SK-N-SH treated with all-trans-retinoic acid at 6 μM for 48 hours (cell line): ENCODE results near the gene KCTD13.
A peak's percentile ranks its signal among the peaks of the same experiment; 100 is the strongest.

Source experiments
- ARNTL ChIP-seq: fragments of 450-650 bp; formaldehyde crosslinking; IDR thresholded peaks from 2 replicates; pipeline ENCODE4 v1.5.0; 2020; ENCODE audit warnings: low read depth, mild to moderate bottlenecking, moderate library complexity, borderline replicate concordance
- ESRRG ChIP-seq: fragments of 250-450 bp; sonication (Bioruptor Pico); IDR thresholded peaks from 2 replicates; pipeline ENCODE4 v1.6.1; 2021; ENCODE audit warnings: mild to moderate bottlenecking
- OSR1 ChIP-seq: fragments of 250-450 bp; sonication (Bioruptor Pico); IDR thresholded peaks from 2 replicates; pipeline ENCODE4 v1.8.0; 2022; ENCODE audit warnings: moderate library complexity, mild to moderate bottlenecking, inconsistent platforms
- PPARA ChIP-seq: fragments of 250-450 bp; sonication (Bioruptor Pico); IDR thresholded peaks from 2 replicates; pipeline ENCODE4 v1.5.0; 2020; ENCODE audit warnings: mild to moderate bottlenecking, borderline replicate concordance
- RARB ChIP-seq: fragments of 250-450 bp; sonication (Bioruptor Pico); IDR thresholded peaks from 2 replicates; pipeline ENCODE4 v1.8.0; 2021; ENCODE audit warnings: mild to moderate bottlenecking, moderate library complexity
- ZC3H10 ChIP-seq: fragments of 250-450 bp; sonication (Bioruptor Pico); IDR thresholded peaks from 2 replicates; pipeline ENCODE4 v1.5.1; 2021; ENCODE audit warnings: mild to moderate bottlenecking, moderate library complexity
- ZFP3 ChIP-seq: fragments of 250-450 bp; sonication (Bioruptor Pico); IDR thresholded peaks from 2 replicates; pipeline ENCODE4 v1.5.0; 2020; ENCODE audit warnings: mild to moderate bottlenecking, moderate library complexity
- ZFP30 ChIP-seq: fragments of 450-650 bp; formaldehyde crosslinking; IDR thresholded peaks from 2 replicates; pipeline ENCODE4 v1.5.0; 2022; ENCODE audit warnings: mild to moderate bottlenecking, moderate library complexity
- ZNF8 ChIP-seq: fragments of 450-650 bp; formaldehyde crosslinking; IDR thresholded peaks from 2 replicates; pipeline ENCODE4 v1.5.0; 2020; ENCODE audit warnings: mild to moderate bottlenecking, moderate library complexity
- TF ChIP-seq, protein P1 (sequence below): fragments of 250-450 bp; sonication (Bioruptor Pico); IDR thresholded peaks from 2 replicates; pipeline ENCODE4 v1.8.0; 2021; ENCODE audit warnings: low read depth, mild to moderate bottlenecking, moderate library complexity, borderline replicate concordance
- TF ChIP-seq, protein P2 (sequence below): fragments of 250-450 bp; sonication (Bioruptor Pico); IDR thresholded peaks from 2 replicates; pipeline ENCODE4 v1.5.1; 2020; ENCODE audit warnings: low read depth, mild to moderate bottlenecking, moderate library complexity
- TF ChIP-seq, protein P3 (sequence below): fragments of 250-450 bp; sonication (Bioruptor Pico); IDR thresholded peaks from 2 replicates; pipeline ENCODE4 v1.5.1; 2021; ENCODE audit warnings: mild to moderate bottlenecking, moderate library complexity
- TF ChIP-seq, protein P4 (sequence below): fragments of 250-450 bp; sonication (Bioruptor Pico); IDR thresholded peaks from 2 replicates; pipeline ENCODE4 v1.5.0; 2020; ENCODE audit warnings: mild to moderate bottlenecking, moderate library complexity
- TF ChIP-seq, protein P5 (sequence below): fragments of 250-450 bp; sonication (Bioruptor Pico); IDR thresholded peaks from 2 replicates; pipeline ENCODE4 v1.8.0; 2020; ENCODE audit warnings: mild to moderate bottlenecking, moderate library complexity, borderline replicate concordance

DNA sequence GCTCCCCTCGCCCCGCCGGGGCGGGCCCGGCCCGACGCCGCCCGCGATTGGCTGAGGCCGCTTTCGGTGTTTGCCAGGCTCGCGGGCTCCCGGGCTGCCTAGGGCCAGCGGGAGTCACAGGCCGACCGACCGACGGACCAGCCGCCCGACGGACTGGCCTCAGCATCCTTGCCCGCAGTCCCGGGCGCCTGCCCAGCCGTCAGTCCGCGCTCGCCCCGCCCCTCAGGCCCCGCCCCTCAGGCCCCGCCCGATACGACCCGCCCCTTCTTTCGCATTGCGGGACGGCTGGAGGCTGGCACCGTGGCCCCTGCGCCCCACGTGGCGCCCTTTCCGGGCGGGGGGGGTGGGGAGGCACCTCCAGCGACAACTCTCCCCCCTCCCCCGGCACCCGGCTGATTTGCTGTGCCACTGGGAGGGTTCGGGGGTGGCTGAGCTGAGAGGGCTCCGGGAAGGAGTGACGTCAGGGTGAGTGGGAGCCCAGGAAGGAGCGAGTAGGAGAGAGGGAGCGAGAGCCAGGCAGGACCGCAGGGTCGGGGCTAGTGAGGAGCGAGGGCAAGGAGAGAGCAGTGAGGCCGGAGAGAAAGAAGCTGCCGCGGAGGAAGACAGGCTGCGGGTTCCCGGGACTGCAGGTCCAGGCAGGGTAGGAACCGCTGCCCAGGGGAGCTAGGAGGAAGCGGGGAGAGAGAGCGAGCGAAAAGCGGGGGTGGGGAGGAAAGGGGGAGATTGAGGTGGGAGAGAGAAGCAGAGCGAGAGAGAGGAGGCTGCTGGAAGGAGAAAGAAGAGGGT is 25.7 kb downstream of the KCTD13 start, which contains the start of gene ASPHD1:
- TF ChIP-seq, protein P1, sequence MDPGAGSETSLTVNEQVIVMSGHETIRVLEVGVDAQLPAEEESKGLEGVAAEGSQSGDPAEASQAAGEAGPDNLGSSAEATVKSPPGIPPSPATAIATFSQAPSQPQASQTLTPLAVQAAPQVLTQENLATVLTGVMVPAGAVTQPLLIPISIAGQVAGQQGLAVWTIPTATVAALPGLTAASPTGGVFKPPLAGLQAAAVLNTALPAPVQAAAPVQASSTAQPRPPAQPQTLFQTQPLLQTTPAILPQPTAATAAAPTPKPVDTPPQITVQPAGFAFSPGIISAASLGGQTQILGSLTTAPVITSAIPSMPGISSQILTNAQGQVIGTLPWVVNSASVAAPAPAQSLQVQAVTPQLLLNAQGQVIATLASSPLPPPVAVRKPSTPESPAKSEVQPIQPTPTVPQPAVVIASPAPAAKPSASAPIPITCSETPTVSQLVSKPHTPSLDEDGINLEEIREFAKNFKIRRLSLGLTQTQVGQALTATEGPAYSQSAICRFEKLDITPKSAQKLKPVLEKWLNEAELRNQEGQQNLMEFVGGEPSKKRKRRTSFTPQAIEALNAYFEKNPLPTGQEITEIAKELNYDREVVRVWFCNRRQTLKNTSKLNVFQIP (CRISPR knock-in tag) = no peak
- TF ChIP-seq, protein P2, sequence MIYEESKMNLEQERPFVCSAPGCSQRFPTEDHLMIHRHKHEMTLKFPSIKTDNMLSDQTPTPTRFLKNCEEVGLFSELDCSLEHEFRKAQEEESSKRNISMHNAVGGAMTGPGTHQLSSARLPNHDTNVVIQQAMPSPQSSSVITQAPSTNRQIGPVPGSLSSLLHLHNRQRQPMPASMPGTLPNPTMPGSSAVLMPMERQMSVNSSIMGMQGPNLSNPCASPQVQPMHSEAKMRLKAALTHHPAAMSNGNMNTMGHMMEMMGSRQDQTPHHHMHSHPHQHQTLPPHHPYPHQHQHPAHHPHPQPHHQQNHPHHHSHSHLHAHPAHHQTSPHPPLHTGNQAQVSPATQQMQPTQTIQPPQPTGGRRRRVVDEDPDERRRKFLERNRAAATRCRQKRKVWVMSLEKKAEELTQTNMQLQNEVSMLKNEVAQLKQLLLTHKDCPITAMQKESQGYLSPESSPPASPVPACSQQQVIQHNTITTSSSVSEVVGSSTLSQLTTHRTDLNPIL (CRISPR knock-in tag) = 0 out of 2 replicates have a peak, but pooled peaks have one; percentile 17
- TF ChIP-seq ZFP30 (CRISPR knock-in tag) = no peak
- no peak for TF ChIP-seq PPARA
- no peak for TF ChIP-seq ZC3H10 (CRISPR knock-in tag)
- TF ChIP-seq, protein P3, sequence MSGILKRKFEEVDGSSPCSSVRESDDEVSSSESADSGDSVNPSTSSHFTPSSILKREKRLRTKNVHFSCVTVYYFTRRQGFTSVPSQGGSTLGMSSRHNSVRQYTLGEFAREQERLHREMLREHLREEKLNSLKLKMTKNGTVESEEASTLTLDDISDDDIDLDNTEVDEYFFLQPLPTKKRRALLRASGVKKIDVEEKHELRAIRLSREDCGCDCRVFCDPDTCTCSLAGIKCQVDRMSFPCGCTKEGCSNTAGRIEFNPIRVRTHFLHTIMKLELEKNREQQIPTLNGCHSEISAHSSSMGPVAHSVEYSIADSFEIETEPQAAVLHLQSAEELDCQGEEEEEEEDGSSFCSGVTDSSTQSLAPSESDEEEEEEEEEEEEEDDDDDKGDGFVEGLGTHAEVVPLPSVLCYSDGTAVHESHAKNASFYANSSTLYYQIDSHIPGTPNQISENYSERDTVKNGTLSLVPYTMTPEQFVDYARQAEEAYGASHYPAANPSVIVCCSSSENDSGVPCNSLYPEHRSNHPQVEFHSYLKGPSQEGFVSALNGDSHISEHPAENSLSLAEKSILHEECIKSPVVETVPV = no peak
- TF ChIP-seq RARB (CRISPR knock-in tag) = no peak
- TF ChIP-seq, protein P4, sequence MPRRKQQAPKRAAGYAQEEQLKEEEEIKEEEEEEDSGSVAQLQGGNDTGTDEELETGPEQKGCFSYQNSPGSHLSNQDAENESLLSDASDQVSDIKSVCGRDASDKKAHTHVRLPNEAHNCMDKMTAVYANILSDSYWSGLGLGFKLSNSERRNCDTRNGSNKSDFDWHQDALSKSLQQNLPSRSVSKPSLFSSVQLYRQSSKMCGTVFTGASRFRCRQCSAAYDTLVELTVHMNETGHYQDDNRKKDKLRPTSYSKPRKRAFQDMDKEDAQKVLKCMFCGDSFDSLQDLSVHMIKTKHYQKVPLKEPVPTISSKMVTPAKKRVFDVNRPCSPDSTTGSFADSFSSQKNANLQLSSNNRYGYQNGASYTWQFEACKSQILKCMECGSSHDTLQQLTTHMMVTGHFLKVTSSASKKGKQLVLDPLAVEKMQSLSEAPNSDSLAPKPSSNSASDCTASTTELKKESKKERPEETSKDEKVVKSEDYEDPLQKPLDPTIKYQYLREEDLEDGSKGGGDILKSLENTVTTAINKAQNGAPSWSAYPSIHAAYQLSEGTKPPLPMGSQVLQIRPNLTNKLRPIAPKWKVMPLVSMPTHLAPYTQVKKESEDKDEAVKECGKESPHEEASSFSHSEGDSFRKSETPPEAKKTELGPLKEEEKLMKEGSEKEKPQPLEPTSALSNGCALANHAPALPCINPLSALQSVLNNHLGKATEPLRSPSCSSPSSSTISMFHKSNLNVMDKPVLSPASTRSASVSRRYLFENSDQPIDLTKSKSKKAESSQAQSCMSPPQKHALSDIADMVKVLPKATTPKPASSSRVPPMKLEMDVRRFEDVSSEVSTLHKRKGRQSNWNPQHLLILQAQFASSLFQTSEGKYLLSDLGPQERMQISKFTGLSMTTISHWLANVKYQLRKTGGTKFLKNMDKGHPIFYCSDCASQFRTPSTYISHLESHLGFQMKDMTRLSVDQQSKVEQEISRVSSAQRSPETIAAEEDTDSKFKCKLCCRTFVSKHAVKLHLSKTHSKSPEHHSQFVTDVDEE (CRISPR knock-in tag) = no peak
- TF ChIP-seq ZFP3 (CRISPR knock-in tag) = no peak
- TF ChIP-seq ARNTL (CRISPR knock-in tag) = no peak
- TF ChIP-seq ESRRG = no peak
- TF ChIP-seq ZNF8 (CRISPR knock-in tag) = no peak
- no peak for TF ChIP-seq OSR1 (CRISPR knock-in tag)
- TF ChIP-seq, protein P5, sequence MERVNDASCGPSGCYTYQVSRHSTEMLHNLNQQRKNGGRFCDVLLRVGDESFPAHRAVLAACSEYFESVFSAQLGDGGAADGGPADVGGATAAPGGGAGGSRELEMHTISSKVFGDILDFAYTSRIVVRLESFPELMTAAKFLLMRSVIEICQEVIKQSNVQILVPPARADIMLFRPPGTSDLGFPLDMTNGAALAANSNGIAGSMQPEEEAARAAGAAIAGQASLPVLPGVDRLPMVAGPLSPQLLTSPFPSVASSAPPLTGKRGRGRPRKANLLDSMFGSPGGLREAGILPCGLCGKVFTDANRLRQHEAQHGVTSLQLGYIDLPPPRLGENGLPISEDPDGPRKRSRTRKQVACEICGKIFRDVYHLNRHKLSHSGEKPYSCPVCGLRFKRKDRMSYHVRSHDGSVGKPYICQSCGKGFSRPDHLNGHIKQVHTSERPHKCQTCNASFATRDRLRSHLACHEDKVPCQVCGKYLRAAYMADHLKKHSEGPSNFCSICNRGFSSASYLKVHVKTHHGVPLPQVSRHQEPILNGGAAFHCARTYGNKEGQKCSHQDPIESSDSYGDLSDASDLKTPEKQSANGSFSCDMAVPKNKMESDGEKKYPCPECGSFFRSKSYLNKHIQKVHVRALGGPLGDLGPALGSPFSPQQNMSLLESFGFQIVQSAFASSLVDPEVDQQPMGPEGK = peak; percentile 91
